ENCODE results near the gene MYH16. TPM values are rescaled to one million over a fixed set of nuclear protein-coding genes. Genes with fewer than 3 reads are reported as not detected.
"Not testable (repeated sequence)": the region's sequence is repeated elsewhere in the genome, so short reads cannot be mapped to it uniquely, and the experiment has no call there.

MYH16 gene
- total and polyA plus RNA-seq, 3 donors from 2014 or later = 1.5 to 2.1 (median 2.0) TPM

GRCh38 chr7:99325592-99326407 is 53.2 kb downstream of the MYH16 start, which contains the start of gene ARPC1A:
Gene ARPC1A, plus strand, starts transcription at chr7:99325898. Its CDS starts 7,456 bp downstream, at chr7:99333354.
- H3K27me3 ChIP-seq = no peaks in the 10 kb centered on the region
- H3K9me3 ChIP-seq = no peaks in the 10 kb centered on the region
- intact Hi-C loops (cut with DNase I; ENCODE audit: low total_unique reads) = no loop called here
- TF ChIP-seq CTCF (IDR thresholded peaks at IDR 0.05) (peak in 2 of 3 experiments; percentile 12 to 18), POLR2A (IDR thresholded peaks at IDR 0.05) (no peak)
- peak; percentile 89 for DNase-seq
- peak within 1 kb of the TSS; percentile 80 to 95 for H3K4me3 ChIP-seq
- H3K4me1 ChIP-seq = peaks cover 31% of the 10 kb centered on the region
- WGBS, 2 donors = 0% methylated on average over 29 to 75 of the region's 82 CpGs
- H3K36me3 ChIP-seq (ENCODE audit: low read depth, missing control alignments) = no peaks in the 10 kb centered on the region
- H3K27ac ChIP-seq = peak within 1 kb of the TSS; percentile 82

GRCh38 chr7:99326408-99326782 is 53.8 kb downstream of the MYH16 start:
- no peak for DNase-seq
- intact Hi-C loops (cut with DNase I; ENCODE audit: low total_unique reads) = no loop called here
- TF ChIP-seq CTCF (IDR thresholded peaks at IDR 0.05) (no peak), POLR2A (IDR thresholded peaks at IDR 0.05) (no peak)
- no peaks in the 10 kb centered on the region for H3K9me3 ChIP-seq
- H3K4me3 ChIP-seq = peak overlapping the region; percentile 80 to 95
- H3K4me1 ChIP-seq = peaks cover 31% of the 10 kb centered on the region
- H3K27ac ChIP-seq = peak overlapping the region; percentile 82
- no peaks in the 10 kb centered on the region for H3K27me3 ChIP-seq
- WGBS, 2 donors = 0 to 1% methylated on average over 10 of the region's 10 CpGs
- H3K36me3 ChIP-seq (ENCODE audit: low read depth, missing control alignments) = no peaks in the 10 kb centered on the region

- intact Hi-C loops (cut with DNase I; ENCODE audit: low total_unique reads); H3K36me3 ChIP-seq (ENCODE audit: low read depth, missing control alignments); H3K4me3 ChIP-seq; DNase-seq; H3K9me3 ChIP-seq; H3K27me3 ChIP-seq; H3K27ac ChIP-seq: not testable (repeated sequence)
- 79 to 82% methylated on average over 8 of the region's 8 CpGs for WGBS, 2 donors
- peaks cover 25% of the 10 kb centered on the region for H3K4me1 ChIP-seq
Observed at GRCh38 chr7:99330314-99330961, 57.8 kb downstream of the MYH16 start.

GRCh38 chr7:99331002-99331401 is 58.4 kb downstream of the MYH16 start:
- intact Hi-C loops (cut with DNase I; ENCODE audit: low total_unique reads) = no loop called here
- DNase-seq = no peak
- H3K4me3 ChIP-seq = no peak overlapping the region
- H3K36me3 ChIP-seq (ENCODE audit: low read depth, missing control alignments) = no peaks in the 10 kb centered on the region
- H3K9me3 ChIP-seq = no peaks in the 10 kb centered on the region
- H3K27ac ChIP-seq = no peak overlapping the region
- H3K27me3 ChIP-seq = no peaks in the 10 kb centered on the region
- peaks cover 25% of the 10 kb centered on the region for H3K4me1 ChIP-seq
- 87 to 88% methylated on average over 2 of the region's 2 CpGs for WGBS, 2 donors
- TF ChIP-seq CTCF (IDR thresholded peaks at IDR 0.05) (no peak), POLR2A (IDR thresholded peaks at IDR 0.05) (no peak)

- Histone ChIP-seq H3K36me3 (ENCODE audit: low read depth, missing control alignments) (no peaks in the 10 kb centered on the region), H3K4me3 (no peak overlapping the region), H3K27me3 (no peaks in the 10 kb centered on the region), H3K27ac (no peak overlapping the region), H3K9me3 (no peaks in the 10 kb centered on the region), H3K4me1 (no peaks in the 10 kb centered on the region)
- 91 to 97% methylated on average over 3 of the region's 3 CpGs for WGBS, 2 donors
- no peak for TF ChIP-seq CTCF (IDR thresholded peaks at IDR 0.05)
- TF ChIP-seq POLR2A (IDR thresholded peaks at IDR 0.05) = no peak
- intact Hi-C loops (cut with DNase I; ENCODE audit: low total_unique reads) = no loop called here
- DNase-seq = no peak
Observed at GRCh38 chr7:99339595-99339994, 67.0 kb downstream of the MYH16 start.

Measured in testis (tissue), 3 donors.